Rectal smooth muscle tissue (tissue), 1 donor: ENCODE data around the gene OR4F6.
"Not testable (repeated sequence)": the region's sequence is repeated elsewhere in the genome, so short reads cannot be mapped to it uniquely, and the experiment has no call there.

Source experiments
- H3K27ac ChIP-seq: one replicate; pipeline ENCODE4 v1.7.0; 2013; ENCODE audit warnings: low read depth, low read length, inconsistent platforms
- H3K27me3 ChIP-seq: one replicate; pipeline ENCODE4 v1.7.0; 2013; ENCODE audit warnings: low read length; ENCODE audit not compliant: control insufficient read depth, insufficient read depth
- H3K36me3 ChIP-seq: one replicate; pipeline ENCODE4 v1.7.0; 2013; ENCODE audit warnings: low read length; ENCODE audit not compliant: control insufficient read depth, insufficient read depth
- H3K4me1 ChIP-seq: one replicate; pipeline ENCODE4 v1.7.0; 2013; ENCODE audit warnings: low read length; ENCODE audit not compliant: control insufficient read depth, insufficient read depth
- H3K4me3 ChIP-seq: one replicate; pipeline ENCODE4 v1.7.0; 2013; ENCODE audit warnings: low read length
- H3K9ac ChIP-seq: one replicate; pipeline ENCODE4 v1.7.0; 2013; ENCODE audit warnings: low read length

OR4F6 gene

GRCh38 chr15:101803209-101803608 lies at the start of gene OR4F6:
Gene OR4F6, plus strand, starts transcription at chr15:101803509. Its CDS starts 2,211 bp downstream, at chr15:101805720.
- Histone ChIP-seq H3K27me3 (no peaks in the 10 kb centered on the region), H3K4me1 (peaks cover 6% of the 10 kb centered on the region), H3K36me3 (no peaks in the 10 kb centered on the region), H3K27ac (no peak within 1 kb of the TSS), H3K9ac (no peak within 1 kb of the TSS), H3K4me3 (no peak within 1 kb of the TSS)

- H3K36me3 ChIP-seq, H3K27ac ChIP-seq, H3K4me3 ChIP-seq, H3K27me3 ChIP-seq, H3K4me1 ChIP-seq, H3K9ac ChIP-seq: not testable (repeated sequence)
Observed at GRCh38 chr15:101764669-101765339, 38.5 kb upstream of the OR4F6 start.

GRCh38 chr15:101765340-101765671 lies 38.0 kb upstream of the OR4F6 start:
- H3K27me3 ChIP-seq, H3K9ac ChIP-seq, H3K27ac ChIP-seq, H3K4me1 ChIP-seq, H3K36me3 ChIP-seq, H3K4me3 ChIP-seq: not testable (repeated sequence)

- Histone ChIP-seq H3K36me3 (no peaks in the 10 kb centered on the region), H3K27ac (no peak overlapping the region), H3K27me3 (no peaks in the 10 kb centered on the region), H3K4me3 (no peak overlapping the region), H3K9ac (no peak overlapping the region), H3K4me1 (no peaks in the 10 kb centered on the region)
Observed at GRCh38 chr15:101765772-101766456, 37.4 kb upstream of the OR4F6 start.

GRCh38 chr15:101767083-101767640 lies 36.1 kb upstream of the OR4F6 start:
- not testable (repeated sequence) for H3K27me3 ChIP-seq, H3K27ac ChIP-seq, H3K4me3 ChIP-seq, H3K4me1 ChIP-seq, H3K36me3 ChIP-seq, H3K9ac ChIP-seq

GRCh38 chr15:101772921-101773320 lies 30.4 kb upstream of the OR4F6 start:
- Histone ChIP-seq H3K4me3 (no peak overlapping the region), H3K9ac (no peak overlapping the region)

GRCh38 chr15:101773496-101774100 lies 29.7 kb upstream of the OR4F6 start:
- H3K4me3 ChIP-seq = no peak overlapping the region
- no peak overlapping the region for H3K27ac ChIP-seq
- no peaks in the 10 kb centered on the region for H3K36me3 ChIP-seq
- H3K4me1 ChIP-seq = no peaks in the 10 kb centered on the region
- H3K9ac ChIP-seq = no peak overlapping the region
- no peaks in the 10 kb centered on the region for H3K27me3 ChIP-seq

More at GRCh38 chr15:101772921-101773320, 30.4 kb upstream of the OR4F6 start:
- Histone ChIP-seq H3K27ac (no peak overlapping the region), H3K4me1 (no peaks in the 10 kb centered on the region), H3K27me3 (no peaks in the 10 kb centered on the region), H3K36me3 (no peaks in the 10 kb centered on the region)

GRCh38 chr15:101775136-101775535 lies 28.2 kb upstream of the OR4F6 start:
- Histone ChIP-seq H3K36me3 (no peaks in the 10 kb centered on the region), H3K9ac (no peak overlapping the region), H3K4me1 (no peaks in the 10 kb centered on the region), H3K27me3 (no peaks in the 10 kb centered on the region), H3K4me3 (no peak overlapping the region), H3K27ac (no peak overlapping the region)

GRCh38 chr15:101778576-101778975 lies 24.7 kb upstream of the OR4F6 start:
- H3K27me3 ChIP-seq, H3K4me3 ChIP-seq, H3K9ac ChIP-seq, H3K36me3 ChIP-seq, H3K4me1 ChIP-seq, H3K27ac ChIP-seq: not testable (repeated sequence)

GRCh38 chr15:101780225-101780624 lies 23.1 kb upstream of the OR4F6 start:
- H3K9ac ChIP-seq, H3K4me3 ChIP-seq, H3K27ac ChIP-seq, H3K36me3 ChIP-seq, H3K4me1 ChIP-seq, H3K27me3 ChIP-seq: not testable (repeated sequence)

- no peaks in the 10 kb centered on the region for H3K4me1 ChIP-seq
- H3K9ac ChIP-seq = no peak overlapping the region
- no peak overlapping the region for H3K4me3 ChIP-seq
- no peaks in the 10 kb centered on the region for H3K36me3 ChIP-seq
- no peak overlapping the region for H3K27ac ChIP-seq
- H3K27me3 ChIP-seq = no peaks in the 10 kb centered on the region
Observed at GRCh38 chr15:101781928-101782327, 21.4 kb upstream of the OR4F6 start.

- no peak overlapping the region for H3K4me3 ChIP-seq
- H3K4me1 ChIP-seq = no peaks in the 10 kb centered on the region
- H3K27me3 ChIP-seq = no peaks in the 10 kb centered on the region
- no peak overlapping the region for H3K27ac ChIP-seq
- H3K9ac ChIP-seq = no peak overlapping the region
- H3K36me3 ChIP-seq = no peaks in the 10 kb centered on the region
Observed at GRCh38 chr15:101784644-101785043, 18.7 kb upstream of the OR4F6 start.
